Uterus (tissue), 4 donors: Measurements from ENCODE around the gene NEUROD2. TPM values are rescaled to one million over a fixed set of nuclear protein-coding genes. Genes with fewer than 3 reads are reported as not detected.

Source experiments
- DNase-seq, 2 donors: peaks; one replicate each; pipeline ENCODE4 v3.0.0-alpha.2; 2019 to 2020
- H3K27ac ChIP-seq, 2 donors: fragments of 200-600 bp; sonication (generic); 1 replicate in 1 of 2; 2 replicates in 1 of 2; pipeline ENCODE4 v1.5.1; 2016 to 2018
- H3K27me3 ChIP-seq, 2 donors: fragments of 200-600 bp; sonication (generic); one replicate each; pipeline ENCODE4 v1.5.1; 2018 to 2019; ENCODE audit warnings: control low read depth in 1 of 2
- H3K36me3 ChIP-seq, 2 donors: fragments of 200-600 bp; sonication (generic); one replicate each; pipeline ENCODE4 v1.5.1; 2019; ENCODE audit warnings: control low read depth in 1 of 2
- H3K4me1 ChIP-seq, 2 donors: fragments of 200-600 bp; sonication (generic); one replicate each; pipeline ENCODE4 v1.5.1; 2018 to 2019; ENCODE audit warnings: control low read depth in 1 of 2
- H3K4me3 ChIP-seq, 2 donors: fragments of 200-600 bp; sonication (generic); 1 replicate in 1 of 2; 2 replicates in 1 of 2; pipeline ENCODE4 v1.5.1; 2018 to 2019; ENCODE audit warnings: mild to moderate bottlenecking in 1 of 2
- H3K9me3 ChIP-seq, 2 donors: fragments of 200-600 bp; sonication (generic); one replicate each; pipeline ENCODE4 v1.5.1; 2019; ENCODE audit warnings: control low read depth in 1 of 2
- POLR2A ChIP-seq, 2 donors: fragments of 450-650 bp; IDR thresholded peaks; one replicate each; pipeline ENCODE4 v1.6.1; 2016; ENCODE audit warnings: antibody characterized with exemption in 2 of 2, mild to moderate bottlenecking in 1 of 2, moderate library complexity in 1 of 2
- intact Hi-C: fragments of 100-400 bp; cut with DNase I; formaldehyde crosslinking; loops from one replicate; pipeline ENCODE4 v1.15.1; 2023; ENCODE audit warnings: low total_unique reads
- total RNA-seq, 4 donors: library from RNA; depleted of rRNA in 3 of 4; stranded (reverse); fragments of >200 nt in 3 of 4; gene quantifications; one replicate each; pipeline versions ENCODE4 v1.1.0 to v1.2.4, GENCODE V29; 2014 to 2023
- TF ChIP-seq, protein P1 (sequence below), 4 experiments: fragments of 200-600 bp in 2 of 4; fragments of 450-650 bp in 2 of 4; sonication (generic) in 2 of 4; IDR thresholded peaks; one replicate each; pipeline ENCODE4 v1.5.1; 2016 to 2019; ENCODE audit warnings: antibody characterized with exemption in 4 of 4, mild to moderate bottlenecking in 2 of 4, moderate library complexity in 1 of 4
- donor health status: DM: yes; HTN: yes; CAD: no.

The NEUROD2 gene
- total RNA-seq, 4 donors from 2014 or later = not detected

DNA sequence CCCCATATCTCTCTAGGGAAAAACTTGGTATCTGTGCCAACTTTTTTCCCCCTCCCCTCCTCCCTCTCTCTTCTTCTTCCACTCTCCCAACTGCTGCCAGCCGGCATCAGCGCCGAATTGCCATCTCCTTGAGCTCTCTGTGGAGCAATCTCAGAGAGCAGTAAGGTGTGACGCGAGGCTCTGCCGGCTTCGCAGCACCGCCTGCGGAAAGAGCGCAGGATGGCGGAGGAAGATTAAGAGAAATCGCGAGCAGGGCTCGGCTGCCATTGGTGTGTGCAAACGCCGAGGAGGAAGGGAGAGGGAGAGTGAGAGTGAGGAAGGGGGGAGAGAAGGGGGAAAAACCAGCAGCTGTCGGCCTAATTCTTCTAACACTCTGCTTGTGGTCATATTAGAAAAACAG, 44.2 kb downstream of the NEUROD2 start:
- no peaks in the 10 kb centered on the region for H3K4me1 ChIP-seq
- no peak overlapping the region for H3K27ac ChIP-seq
- no peak overlapping the region for H3K4me3 ChIP-seq
- no peak for DNase-seq
- H3K27me3 ChIP-seq = no peaks in the 10 kb centered on the region
- TF ChIP-seq POLR2A (IDR thresholded peaks at IDR 0.05) = no peak
- TF ChIP-seq, protein P1, sequence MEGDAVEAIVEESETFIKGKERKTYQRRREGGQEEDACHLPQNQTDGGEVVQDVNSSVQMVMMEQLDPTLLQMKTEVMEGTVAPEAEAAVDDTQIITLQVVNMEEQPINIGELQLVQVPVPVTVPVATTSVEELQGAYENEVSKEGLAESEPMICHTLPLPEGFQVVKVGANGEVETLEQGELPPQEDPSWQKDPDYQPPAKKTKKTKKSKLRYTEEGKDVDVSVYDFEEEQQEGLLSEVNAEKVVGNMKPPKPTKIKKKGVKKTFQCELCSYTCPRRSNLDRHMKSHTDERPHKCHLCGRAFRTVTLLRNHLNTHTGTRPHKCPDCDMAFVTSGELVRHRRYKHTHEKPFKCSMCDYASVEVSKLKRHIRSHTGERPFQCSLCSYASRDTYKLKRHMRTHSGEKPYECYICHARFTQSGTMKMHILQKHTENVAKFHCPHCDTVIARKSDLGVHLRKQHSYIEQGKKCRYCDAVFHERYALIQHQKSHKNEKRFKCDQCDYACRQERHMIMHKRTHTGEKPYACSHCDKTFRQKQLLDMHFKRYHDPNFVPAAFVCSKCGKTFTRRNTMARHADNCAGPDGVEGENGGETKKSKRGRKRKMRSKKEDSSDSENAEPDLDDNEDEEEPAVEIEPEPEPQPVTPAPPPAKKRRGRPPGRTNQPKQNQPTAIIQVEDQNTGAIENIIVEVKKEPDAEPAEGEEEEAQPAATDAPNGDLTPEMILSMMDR (IDR thresholded peaks at IDR 0.05) = no peak
- H3K9me3 ChIP-seq = no peaks in the 10 kb centered on the region
- H3K36me3 ChIP-seq = no peaks in the 10 kb centered on the region
- intact Hi-C loops = no loop called here

GRCh38 chr17:39562976-39563375, 44.7 kb downstream of the NEUROD2 start:
- H3K4me1 ChIP-seq = no peaks in the 10 kb centered on the region
- no peak overlapping the region for H3K4me3 ChIP-seq
- H3K9me3 ChIP-seq = no peaks in the 10 kb centered on the region
- no peak overlapping the region for H3K27ac ChIP-seq
- H3K27me3 ChIP-seq = no peaks in the 10 kb centered on the region
- no peak for DNase-seq
- H3K36me3 ChIP-seq = no peaks in the 10 kb centered on the region
- intact Hi-C loops = no loop called here
- no peak for TF ChIP-seq POLR2A (IDR thresholded peaks at IDR 0.05)
- TF ChIP-seq, protein P1 (IDR thresholded peaks at IDR 0.05) = no peak

- H3K4me1 ChIP-seq = no peaks in the 10 kb centered on the region
- no peak for DNase-seq
- H3K4me3 ChIP-seq = no peak overlapping the region
- no peaks in the 10 kb centered on the region for H3K27me3 ChIP-seq
- no peak overlapping the region for H3K27ac ChIP-seq
- no peaks in the 10 kb centered on the region for H3K9me3 ChIP-seq
- TF ChIP-seq, protein P1 (IDR thresholded peaks at IDR 0.05) = no peak
- no peak for TF ChIP-seq POLR2A (IDR thresholded peaks at IDR 0.05)
- intact Hi-C loops = no loop called here
- H3K36me3 ChIP-seq = no peaks in the 10 kb centered on the region
Measured at GRCh38 chr17:39562395-39562794, 45.3 kb downstream of the NEUROD2 start.

DNA sequence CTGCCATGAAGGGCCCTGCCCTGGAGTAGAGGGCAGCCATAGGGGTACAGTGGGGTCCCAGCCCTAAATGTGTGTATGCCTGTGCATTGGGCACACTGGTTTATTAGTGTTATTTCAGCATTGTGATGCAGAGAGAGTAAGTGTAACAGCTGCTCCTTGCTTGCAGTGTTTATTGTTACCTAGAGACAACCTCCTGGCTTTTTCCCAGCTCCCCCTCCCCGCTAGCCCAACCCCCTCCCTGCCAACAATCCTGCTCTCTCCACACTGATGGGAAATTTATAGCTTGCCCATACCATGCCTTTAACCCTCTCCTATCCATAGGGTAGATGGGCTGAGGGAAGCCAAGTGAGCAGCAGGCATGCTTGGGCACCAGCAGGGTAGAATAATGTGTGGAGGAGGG, 51.3 kb downstream of the NEUROD2 start:
- no peaks in the 10 kb centered on the region for H3K27me3 ChIP-seq
- DNase-seq = no peak
- no peaks in the 10 kb centered on the region for H3K9me3 ChIP-seq
- TF ChIP-seq POLR2A (IDR thresholded peaks at IDR 0.05) = no peak
- TF ChIP-seq, protein P1 (IDR thresholded peaks at IDR 0.05) = no peak
- intact Hi-C loops = loop anchor here (10.0 kb wide), 1 partner anchor 68 kb away; the partner anchor contains the start of gene PPP1R1B
- H3K36me3 ChIP-seq = no peaks in the 10 kb centered on the region
- H3K4me3 ChIP-seq = no peak overlapping the region
- no peaks in the 10 kb centered on the region for H3K4me1 ChIP-seq
- no peak overlapping the region for H3K27ac ChIP-seq

GRCh38 chr17:39555368-39555767, 52.4 kb downstream of the NEUROD2 start:
- Histone ChIP-seq H3K36me3 (no peaks in the 10 kb centered on the region), H3K9me3 (no peaks in the 10 kb centered on the region), H3K27me3 (no peaks in the 10 kb centered on the region), H3K4me3 (no peak overlapping the region), H3K4me1 (no peaks in the 10 kb centered on the region), H3K27ac (no peak overlapping the region)
- intact Hi-C loops = loop anchor here (10.0 kb wide), 1 partner anchor 69 kb away; the partner anchor contains the start of gene PPP1R1B
- DNase-seq = no peak
- TF ChIP-seq, protein P1 (IDR thresholded peaks at IDR 0.05) = no peak
- TF ChIP-seq POLR2A (IDR thresholded peaks at IDR 0.05) = no peak

Other genes with a start within 250 kb of the NEUROD2 start
- 10 to 100 TPM in 3 of 4 donors, 1 to 10 TPM in 1; 6.4 to 29.0 (median 19.8) TPM for gene FBXL20, start 206.3 kb downstream of the NEUROD2 start, total RNA-seq
- gene MED1, start 156.7 kb downstream of the NEUROD2 start, total RNA-seq = 10 to 100 TPM; 19.7 to 49.6 (median 25.9) TPM
- gene CDK12, start 146.4 kb downstream of the NEUROD2 start, total RNA-seq = 10 to 100 TPM; 17.9 to 86.0 (median 27.2) TPM
- gene PPP1R1B, start 19.0 kb upstream of the NEUROD2 start, total RNA-seq = 10 to 100 TPM in 1 of 4 donors, under 1 TPM in 3; 0.26 to 22.0 (median 0.68) TPM
- gene STARD3, start 29.2 kb upstream of the NEUROD2 start, total RNA-seq = 10 to 100 TPM; 21.0 to 62.3 (median 26.0) TPM
- gene TCAP, start 57.4 kb upstream of the NEUROD2 start, total RNA-seq = 1 to 10 TPM in 1 of 4 donors, under 1 TPM in 1, not detected in 2; 0.28 to 2.2 TPM
- gene PNMT, start 60.5 kb upstream of the NEUROD2 start, total RNA-seq = 1 to 10 TPM in 3 of 4 donors, not detected in 1; 3.8 to 5.0 (median 4.7) TPM
- gene PGAP3, start 80.1 kb upstream of the NEUROD2 start, total RNA-seq = 10 to 100 TPM in 3 of 4 donors, 1 to 10 TPM in 1; 4.6 to 24.8 (median 19.5) TPM
- 10 to 100 TPM; 11.8 to 98.8 (median 44.6) TPM for gene ERBB2, start 92.1 kb upstream of the NEUROD2 start, total RNA-seq
- 100 to 1,000 TPM in 1 of 4 donors, 10 to 100 TPM in 2, 1 to 10 TPM in 1; 4.9 to 125 (median 58.5) TPM for gene MIEN1, start 122.6 kb upstream of the NEUROD2 start, total RNA-seq
- gene GRB7, start 130.0 kb upstream of the NEUROD2 start, total RNA-seq = 10 to 100 TPM in 1 of 4 donors, 1 to 10 TPM in 2, under 1 TPM in 1; 0.51 to 14.3 (median 5.6) TPM